Esophagus (tissue), 2 donors: ENCODE measurements around the gene TGM2. TPM values are rescaled to one million over a fixed set of nuclear protein-coding genes. Genes with fewer than 3 reads are reported as not detected.

ENCODE experiments used
- H3K27ac ChIP-seq, 2 donors: one replicate each; pipeline ENCODE4 v1.5.1; 2013; ENCODE audit warnings: low read depth in 2 of 2, mild to moderate bottlenecking in 2 of 2, inconsistent platforms in 1 of 2, low read length in 1 of 2, moderate library complexity in 1 of 2
- H3K27me3 ChIP-seq, 2 donors: one replicate each; pipeline ENCODE4 v1.6.1; 2013; ENCODE audit warnings: low read length in 2 of 2, control low read depth in 1 of 2, mild to moderate bottlenecking in 1 of 2; ENCODE audit not compliant: insufficient read depth in 2 of 2, control insufficient read depth in 1 of 2
- H3K36me3 ChIP-seq, 2 donors: one replicate each; pipeline ENCODE4 v1.6.1; 2013; ENCODE audit warnings: low read length in 1 of 2; ENCODE audit not compliant: control insufficient read depth in 2 of 2, insufficient read depth in 2 of 2
- H3K4me1 ChIP-seq, 2 donors: one replicate each; pipeline ENCODE4 v1.6.1; 2013; ENCODE audit warnings: low read length in 1 of 2; ENCODE audit not compliant: control insufficient read depth in 2 of 2, insufficient read depth in 2 of 2
- H3K4me3 ChIP-seq, 2 donors: one replicate each; pipeline ENCODE4 v1.5.1; 2013; ENCODE audit warnings: low read length in 2 of 2, mild to moderate bottlenecking in 2 of 2, low read depth in 1 of 2, moderate library complexity in 1 of 2
- H3K9me3 ChIP-seq, 2 donors: one replicate each; pipeline ENCODE4 v1.6.1; 2013; ENCODE audit warnings: mild to moderate bottlenecking in 2 of 2, low read depth in 1 of 2, low read length in 1 of 2, moderate library complexity in 1 of 2; ENCODE audit not compliant: control insufficient read depth in 2 of 2, insufficient read depth in 1 of 2
- WGBS, 2 donors: extraction: QIAGEN DNeasy Blood & Tissue Kit; methylation state at CpG; one replicate each; pipeline ENCODE4 v1.1.7; 2013; 5-methylcytosine and 5-hydroxymethylcytosine counted together
- polyA plus RNA-seq, 2 donors: library from polyadenylated mRNA; stranded (reverse); fragments of 200-250 nt; gene quantifications; one replicate each; pipeline ENCODE4 v1.2.3, GENCODE V29; 2013
- donor health status: healthy with polysubstance abuse.
- donor health status: Bipolar disorder and iron deficiency.

Gene TGM2
- polyA plus RNA-seq, 2 donors, result 5.1 to 8.6 TPM

GRCh38 chr20:38170219-38170825, 5.3 kb upstream of the TGM2 start:
- Histone ChIP-seq H3K4me3 (no peak overlapping the region), H3K9me3 (no peaks in the 10 kb centered on the region), H3K36me3 (no peaks in the 10 kb centered on the region), H3K27me3 (no peaks in the 10 kb centered on the region), H3K4me1 (peaks cover 0 to 14% of the 10 kb centered on the region in 2 donors), H3K27ac (no peak overlapping the region)
- 50 to 53% methylated on average over 8 of the region's 8 CpGs for WGBS, 2 donors

DNA sequence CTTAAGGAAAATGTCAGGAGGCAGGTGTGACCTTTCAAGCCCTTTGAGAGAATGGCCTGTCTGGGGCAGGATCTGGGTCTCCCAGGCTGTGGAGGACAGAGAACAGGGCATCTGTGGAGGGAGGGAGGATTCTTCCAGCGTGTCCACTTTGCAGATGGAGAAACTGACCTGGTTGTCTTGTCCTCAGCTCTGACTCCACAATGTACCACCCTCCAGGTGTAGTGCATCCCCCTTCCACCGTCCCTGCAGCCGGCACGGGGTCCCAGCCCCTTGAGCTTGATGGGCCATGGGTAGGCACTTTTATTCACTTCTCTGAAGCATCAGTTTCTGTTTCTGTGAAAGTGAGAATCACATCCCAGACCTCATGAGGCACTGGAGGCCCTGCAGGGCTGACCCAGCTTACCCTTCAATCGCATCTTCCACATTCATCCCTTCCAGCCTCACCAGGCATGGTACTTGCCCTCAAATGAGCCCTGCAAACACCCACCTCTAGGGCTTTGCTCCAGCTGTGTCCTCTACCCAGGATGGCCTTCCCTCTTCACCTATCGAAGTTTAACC, 4.6 kb upstream of the TGM2 start:
- Histone ChIP-seq H3K4me3 (no peak overlapping the region), H3K36me3 (no peaks in the 10 kb centered on the region), H3K27ac (no peak overlapping the region), H3K4me1 (peaks cover 3 to 14% of the 10 kb centered on the region in 2 donors), H3K27me3 (no peaks in the 10 kb centered on the region), H3K9me3 (no peaks in the 10 kb centered on the region)
- 92 to 94% methylated on average over 6 of the region's 6 CpGs for WGBS, 2 donors

DNA sequence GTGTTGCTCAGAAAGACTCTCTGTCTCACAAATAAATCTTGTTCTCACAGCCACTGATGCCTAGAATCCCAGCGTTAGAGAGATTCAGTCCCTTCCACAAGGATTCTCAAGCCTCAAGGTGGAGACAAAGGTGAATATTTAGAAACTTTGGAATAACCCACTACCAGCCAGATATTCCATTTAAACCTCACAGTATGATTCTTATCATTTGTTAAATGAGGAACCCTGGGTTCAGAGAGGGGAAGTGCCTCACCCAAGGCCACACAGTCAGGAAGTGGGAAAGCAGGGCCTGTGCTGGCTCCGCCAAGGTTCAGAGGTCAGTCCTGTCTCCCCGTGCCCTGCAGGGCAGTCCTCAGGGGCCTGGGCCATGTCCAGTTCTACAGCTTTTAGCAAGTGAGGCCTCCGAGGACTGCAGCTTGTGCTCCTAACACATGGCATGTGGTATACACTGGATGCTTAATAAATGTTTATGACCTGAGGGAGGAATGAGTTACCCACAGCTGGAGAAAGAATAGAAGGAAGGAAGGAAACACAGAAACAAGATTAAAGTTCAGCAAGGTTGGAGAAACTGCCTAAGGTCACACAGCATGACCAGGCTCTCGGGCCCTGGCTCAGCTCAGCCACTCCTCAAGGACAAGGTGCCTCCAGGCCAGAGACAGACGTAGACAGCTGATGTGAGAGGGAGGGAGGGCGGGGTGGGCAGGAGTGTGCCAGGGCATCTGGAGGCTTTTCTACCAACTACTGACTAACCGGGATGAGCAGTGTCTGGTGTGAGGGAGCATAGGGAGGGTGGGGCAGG, 3.9 kb upstream of the TGM2 start:
- H3K4me1 ChIP-seq, result peaks cover 3 to 14% of the 10 kb centered on the region in 2 donors
- H3K9me3 ChIP-seq, result no peaks in the 10 kb centered on the region
- no peaks in the 10 kb centered on the region for H3K36me3 ChIP-seq
- H3K27me3 ChIP-seq, result no peaks in the 10 kb centered on the region
- no peak overlapping the region for H3K4me3 ChIP-seq
- peak overlapping the region in 1 of 2 donors; percentile 26 for H3K27ac ChIP-seq
- 54 to 69% methylated on average over 7 to 8 of the region's 8 CpGs for WGBS, 2 donors

DNA sequence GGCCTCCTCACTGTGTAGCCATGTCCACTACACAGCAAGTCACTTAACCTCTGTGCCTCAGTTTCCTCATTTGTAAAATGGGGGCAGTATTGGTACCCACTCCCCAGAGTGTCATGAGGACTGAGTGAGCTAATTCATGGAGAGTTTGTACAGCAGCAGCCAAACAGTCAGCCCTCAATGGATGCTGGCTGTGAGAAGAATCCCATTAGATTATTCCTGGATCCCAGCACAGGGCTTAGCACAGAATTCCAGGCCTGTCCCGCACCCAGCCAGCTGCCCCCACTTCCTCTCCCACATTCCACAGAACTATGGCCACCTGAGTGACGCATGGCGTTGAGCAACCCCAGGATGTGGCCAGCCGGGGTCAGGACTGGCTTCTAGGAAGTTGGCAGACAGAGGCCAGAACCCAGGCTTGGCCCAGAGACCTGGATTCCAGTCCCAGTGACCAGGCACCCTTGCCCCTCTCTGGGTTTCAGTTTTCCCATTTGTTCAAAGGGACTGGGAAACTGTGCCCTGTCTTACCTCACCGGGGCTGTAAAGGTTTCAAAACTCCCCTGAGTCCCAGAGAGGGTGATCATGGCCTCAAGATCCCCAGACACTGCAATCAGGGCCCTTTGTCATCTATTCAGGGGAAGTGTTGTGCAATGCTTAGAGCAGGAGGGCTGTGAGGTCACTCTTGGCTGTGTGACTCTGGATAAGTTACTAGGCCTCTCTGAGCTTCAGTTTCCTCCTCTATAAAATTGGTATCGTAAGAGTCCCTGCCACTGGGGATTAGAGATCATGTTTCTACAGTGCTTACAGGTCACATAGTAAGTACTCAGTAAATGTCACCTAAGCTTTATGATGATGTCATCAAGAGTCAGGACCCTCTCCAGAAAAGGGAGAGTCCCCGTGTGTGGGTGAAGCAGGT, 3.0 kb upstream of the TGM2 start:
- Histone ChIP-seq H3K27ac (peak overlapping the region; percentile 26 to 30), H3K9me3 (no peaks in the 10 kb centered on the region), H3K36me3 (no peaks in the 10 kb centered on the region), H3K4me3 (no peak overlapping the region), H3K4me1 (peaks cover 3 to 11% of the 10 kb centered on the region in 2 donors), H3K27me3 (no peaks in the 10 kb centered on the region)
- WGBS, 2 donors, result 50 to 55% methylated on average over 7 of the region's 7 CpGs

GRCh38 chr20:38167328-38167850, 2.3 kb upstream of the TGM2 start:
- Histone ChIP-seq H3K36me3 (no peaks in the 10 kb centered on the region), H3K9me3 (no peaks in the 10 kb centered on the region), H3K27ac (peak overlapping the region in 1 of 2 donors; percentile 30), H3K4me3 (no peak overlapping the region), H3K27me3 (no peaks in the 10 kb centered on the region), H3K4me1 (peaks cover 3 to 11% of the 10 kb centered on the region in 2 donors)
- 89 to 93% methylated on average over 8 of the region's 8 CpGs for WGBS, 2 donors

DNA sequence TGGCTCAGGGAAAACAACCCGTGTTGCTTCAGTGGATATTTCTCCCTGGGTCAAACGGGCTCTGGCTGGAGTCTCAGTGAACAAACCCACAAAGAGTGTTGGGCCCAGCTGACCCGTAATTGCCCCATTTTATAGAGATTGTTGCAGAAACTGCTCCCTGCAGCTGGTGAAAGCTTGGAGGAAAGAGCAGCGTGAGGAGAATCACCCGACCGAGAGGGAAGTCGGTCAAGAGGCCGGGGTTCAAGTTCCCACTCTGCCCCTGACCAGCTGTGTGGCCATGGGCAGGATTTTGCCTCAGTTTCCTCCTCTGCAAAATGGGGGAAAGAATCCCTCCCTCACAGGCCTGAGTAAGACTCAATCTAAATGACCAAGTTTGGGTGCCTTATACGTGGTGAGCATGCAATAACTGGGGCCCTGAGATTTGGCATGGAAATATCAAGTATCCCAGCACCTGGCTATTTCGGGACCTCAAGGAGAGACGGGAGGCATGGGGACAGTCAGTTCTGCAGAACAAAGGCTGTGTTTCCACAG, 1.7 kb upstream of the TGM2 start:
- Histone ChIP-seq H3K36me3 (no peaks in the 10 kb centered on the region), H3K4me3 (no peak overlapping the region), H3K27ac (peak overlapping the region; percentile 14 to 53), H3K9me3 (no peaks in the 10 kb centered on the region), H3K4me1 (peaks cover 3 to 11% of the 10 kb centered on the region in 2 donors), H3K27me3 (no peaks in the 10 kb centered on the region)
- whole genome bisulfite sequencing, 2 donors, result 83 to 84% methylated on average over 11 of the region's 11 CpGs

- peak overlapping the region in 1 of 2 donors; percentile 53 for H3K27ac ChIP-seq
Observed at GRCh38 chr20:38165966-38166702, 1.1 kb upstream of the TGM2 start.

GRCh38 chr20:38164624-38165088, 414 bp downstream of the TGM2 start:
- Histone ChIP-seq H3K4me1 (peaks cover 3 to 11% of the 10 kb centered on the region in 2 donors), H3K4me3 (peak overlapping the region; percentile 32 to 33), H3K27ac (peak overlapping the region; percentile 12 to 66), H3K27me3 (no peaks in the 10 kb centered on the region), H3K36me3 (no peaks in the 10 kb centered on the region), H3K9me3 (no peaks in the 10 kb centered on the region)
- 60 to 62% methylated on average over 14 of the region's 14 CpGs for WGBS, 2 donors

More at GRCh38 chr20:38165966-38166702, 1.1 kb upstream of the TGM2 start:
- 70 to 77% methylated on average over 11 of the region's 11 CpGs for WGBS, 2 donors
- H3K4me3 ChIP-seq, result no peak overlapping the region
- no peaks in the 10 kb centered on the region for H3K9me3 ChIP-seq
- no peaks in the 10 kb centered on the region for H3K27me3 ChIP-seq
- no peaks in the 10 kb centered on the region for H3K36me3 ChIP-seq
- peaks cover 3 to 11% of the 10 kb centered on the region in 2 donors for H3K4me1 ChIP-seq
